CD14-positive monocyte (primary cell): Measurements from ENCODE around the gene RPRML. TPM values are rescaled to one million over a fixed set of nuclear protein-coding genes. Genes with fewer than 3 reads are reported as not detected.

Experiments used
- DNase-seq, 3 donors: peaks; one replicate each; pipeline ENCODE4 v3.0.0-alpha.2; 2011 to 2022
- H2AFZ ChIP-seq: 2 replicates; pipeline ENCODE4 v1.6.0; 2012; ENCODE audit warnings: mild to moderate bottlenecking, low read depth, low read length, inconsistent platforms; ENCODE audit not compliant: insufficient read depth, poor library complexity, severe bottlenecking
- H3K27ac ChIP-seq, 2 donors: 1 replicate in 1 of 2; 2 replicates in 1 of 2; pipeline ENCODE4 v1.5.1; 2012 to 2013; ENCODE audit warnings: low read length in 2 of 2, control low read depth in 1 of 2, inconsistent platforms in 1 of 2, low read depth in 1 of 2, mild to moderate bottlenecking in 1 of 2
- H3K27me3 ChIP-seq, 2 donors: one replicate each; pipeline versions ENCODE4 v1.6.0 to v1.6.1; 2011 to 2013; ENCODE audit warnings: low read length in 2 of 2; ENCODE audit not compliant: control insufficient read depth in 2 of 2, insufficient read depth in 2 of 2
- H3K36me3 ChIP-seq, 2 donors: replicated peaks in 1 of 2; 1 replicate in 1 of 2; 2 replicates in 1 of 2; pipeline versions ENCODE4 v1.5.1 to v1.6.1; 2012 to 2013; ENCODE audit warnings: low read length in 2 of 2, control low read depth in 1 of 2, inconsistent platforms in 1 of 2, mild to moderate bottlenecking in 1 of 2; ENCODE audit not compliant: insufficient read depth in 2 of 2, control insufficient read depth in 1 of 2
- H3K4me1 ChIP-seq, 2 donors: 1 replicate in 1 of 2; 2 replicates in 1 of 2; pipeline versions ENCODE4 v1.5.1 to v1.6.1; 2012 to 2013; ENCODE audit warnings: low read length in 2 of 2, control low read depth in 1 of 2, inconsistent platforms in 1 of 2, mild to moderate bottlenecking in 1 of 2, moderate library complexity in 1 of 2; ENCODE audit not compliant: insufficient read depth in 2 of 2, control insufficient read depth in 1 of 2
- H3K4me2 ChIP-seq: replicated peaks from 2 replicates; pipeline ENCODE3; 2012; ENCODE audit warnings: low read length, moderate library complexity, mild to moderate bottlenecking; ENCODE audit not compliant: poor library complexity, severe bottlenecking; ENCODE audit errors: extremely low read depth
- H3K4me3 ChIP-seq, 3 experiments: fragments of 200-600 bp in 1 of 3; sonication (generic) in 1 of 3; replicated peaks in 1 of 3; 1 replicate in 2 of 3; 2 replicates in 1 of 3; pipeline ENCODE4 v1.5.1; 2011 to 2013; ENCODE audit warnings: low read length in 3 of 3, mild to moderate bottlenecking in 3 of 3, control low read depth in 2 of 3, low read depth in 2 of 3, inconsistent platforms in 1 of 3, moderate library complexity in 1 of 3
- H3K79me2 ChIP-seq: 2 replicates; pipeline ENCODE4 v1.6.0; 2012; ENCODE audit warnings: mild to moderate bottlenecking, control low read depth, inconsistent platforms, low read length, moderate library complexity; ENCODE audit not compliant: insufficient read depth
- H3K9ac ChIP-seq: 2 replicates; pipeline ENCODE4 v1.6.0; 2017; ENCODE audit warnings: low read length, mild to moderate bottlenecking; ENCODE audit not compliant: insufficient read depth, poor library complexity, severe bottlenecking
- H3K9me3 ChIP-seq, 2 donors: replicated peaks in 1 of 2; 1 replicate in 1 of 2; 2 replicates in 1 of 2; pipeline versions ENCODE4 v1.5.1 to v1.6.1; 2012 to 2013; ENCODE audit warnings: low read length in 2 of 2, control low read depth in 1 of 2; ENCODE audit not compliant: control insufficient read depth in 1 of 2, insufficient read depth in 1 of 2
- H4K20me1 ChIP-seq: 2 replicates; pipeline ENCODE4 v1.6.0; 2012; ENCODE audit warnings: mild to moderate bottlenecking, low read length, control low read depth, moderate library complexity; ENCODE audit not compliant: insufficient read depth
- H3K27ac Mint-ChIP-seq, 7 donors: one replicate each; pipeline ENCODE4 v1.8.0; 2020; ENCODE audit warnings: mild to moderate bottlenecking in 7 of 7, mixed read lengths in 7 of 7, moderate library complexity in 6 of 7, inconsistent platforms in 2 of 7
- H3K27me3 Mint-ChIP-seq, 3 donors: one replicate each; pipeline ENCODE4 v1.8.0; 2021 to 2022; ENCODE audit warnings: low read depth in 3 of 3, mild to moderate bottlenecking in 3 of 3, mixed read lengths in 3 of 3, moderate library complexity in 3 of 3, inconsistent platforms in 1 of 3
- H3K36me3 Mint-ChIP-seq, 2 donors: one replicate each; pipeline ENCODE4 v1.8.0; 2020; ENCODE audit warnings: mixed read lengths in 2 of 2, inconsistent platforms in 1 of 2, mild to moderate bottlenecking in 1 of 2
- H3K4me1 Mint-ChIP-seq: one replicate; pipeline ENCODE4 v1.8.0; 2020; ENCODE audit warnings: mild to moderate bottlenecking, mixed read lengths
- H3K4me3 Mint-ChIP-seq, 2 donors: one replicate each; pipeline ENCODE4 v1.8.0; 2020; ENCODE audit warnings: mild to moderate bottlenecking in 2 of 2, mixed read lengths in 2 of 2, moderate library complexity in 1 of 2
- H3K9me3 Mint-ChIP-seq, 7 donors: one replicate each; pipeline ENCODE4 v1.8.0; 2020 to 2022; ENCODE audit warnings: mixed read lengths in 7 of 7, mild to moderate bottlenecking in 6 of 7, moderate library complexity in 6 of 7, inconsistent platforms in 2 of 7
- WGBS: methylation state at CpG from one replicate; pipeline ENCODE4 v1.1.5; 2013; ENCODE audit warnings: missing lambda C conversion rate; ENCODE audit not compliant: insufficient coverage; 5-methylcytosine and 5-hydroxymethylcytosine counted together
- intact Hi-C, 2 donors: fragments of 100-400 bp; cut with micrococcal nuclease; formaldehyde crosslinking; loops; one replicate each; pipeline versions ENCODE4 v1.15.0 to v1.15.1; 2023
- polyA plus RNA-seq, 3 donors: library from polyadenylated mRNA; depleted of rRNA in 1 of 3; unstranded in 2 of 3; stranded (reverse) in 1 of 3; fragments of 300-500 nt in 2 of 3; fragments of >200 nt in 1 of 3; fragmentation: Illumina TruSeq in 2 of 3; gene quantifications; 1 replicate in 2 of 3; 2 replicates in 1 of 3; pipeline ENCODE4 v1.2.3, GENCODE V29; 2012 to 2021
- TF ChIP-seq, protein P1 (sequence below): fragments of 200-600 bp; IDR thresholded peaks from one replicate; pipeline ENCODE4 v1.8.0; 2022; ENCODE audit warnings: antibody characterized with exemption, mild to moderate bottlenecking

RPRML gene
- polyA plus RNA-seq, 3 donors: not detected

DNA sequence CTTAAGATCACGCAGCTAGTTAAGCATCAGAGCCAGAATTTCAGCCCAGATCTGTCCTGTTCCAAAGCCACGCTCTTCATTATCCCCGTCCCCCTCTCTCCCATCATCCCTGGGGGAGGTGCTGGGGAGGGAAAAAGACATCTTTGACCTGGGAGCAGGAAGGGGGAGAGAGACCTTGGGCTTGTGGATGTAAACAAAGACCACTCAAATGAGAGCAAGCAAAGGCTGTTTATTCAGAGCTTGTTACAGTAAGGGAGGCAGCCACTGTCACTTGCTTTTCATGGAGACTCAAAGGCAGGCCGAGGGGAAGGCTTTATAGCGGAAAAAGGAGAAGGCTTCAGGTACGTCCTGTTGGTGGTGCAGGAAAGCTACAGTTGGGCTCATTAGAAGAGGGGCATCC lies 3.5 kb upstream of the RPRML start:
- Histone ChIP-seq H3K79me2 (no peaks in the 10 kb centered on the region), H3K9me3 (peaks cover 0 to 5% of the 10 kb centered on the region in 2 donors), H3K9ac (no peak overlapping the region), H3K36me3 (no peaks in the 10 kb centered on the region), H3K4me3 (no peak overlapping the region), H3K27ac (no peak overlapping the region), H3K4me2 (no peak overlapping the region), H4K20me1 (no peaks in the 10 kb centered on the region), H3K27me3 (peaks cover 20 to 38% of the 10 kb centered on the region in 2 donors), H2AFZ (no peak overlapping the region), H3K4me1 (peaks cover 0 to 14% of the 10 kb centered on the region in 2 donors)
- intact Hi-C loops: no loop called here
- Mint-ChIP-seq H3K27ac (no peak overlapping the region), H3K9me3 (peaks cover 0 to 7% (median 3%) of the 10 kb centered on the region in 7 donors), H3K4me1 (peaks cover 10% of the 10 kb centered on the region), H3K36me3 (peaks cover 0 to 3% of the 10 kb centered on the region in 2 donors), H3K4me3 (peak overlapping the region in 1 of 2 donors; percentile 35), H3K27me3 (peaks cover 34 to 49% (median 45%) of the 10 kb centered on the region in 3 donors)
- 79% methylated on average over 3 of the region's 6 CpGs for WGBS
- no peak for DNase-seq
- TF ChIP-seq, protein P1, sequence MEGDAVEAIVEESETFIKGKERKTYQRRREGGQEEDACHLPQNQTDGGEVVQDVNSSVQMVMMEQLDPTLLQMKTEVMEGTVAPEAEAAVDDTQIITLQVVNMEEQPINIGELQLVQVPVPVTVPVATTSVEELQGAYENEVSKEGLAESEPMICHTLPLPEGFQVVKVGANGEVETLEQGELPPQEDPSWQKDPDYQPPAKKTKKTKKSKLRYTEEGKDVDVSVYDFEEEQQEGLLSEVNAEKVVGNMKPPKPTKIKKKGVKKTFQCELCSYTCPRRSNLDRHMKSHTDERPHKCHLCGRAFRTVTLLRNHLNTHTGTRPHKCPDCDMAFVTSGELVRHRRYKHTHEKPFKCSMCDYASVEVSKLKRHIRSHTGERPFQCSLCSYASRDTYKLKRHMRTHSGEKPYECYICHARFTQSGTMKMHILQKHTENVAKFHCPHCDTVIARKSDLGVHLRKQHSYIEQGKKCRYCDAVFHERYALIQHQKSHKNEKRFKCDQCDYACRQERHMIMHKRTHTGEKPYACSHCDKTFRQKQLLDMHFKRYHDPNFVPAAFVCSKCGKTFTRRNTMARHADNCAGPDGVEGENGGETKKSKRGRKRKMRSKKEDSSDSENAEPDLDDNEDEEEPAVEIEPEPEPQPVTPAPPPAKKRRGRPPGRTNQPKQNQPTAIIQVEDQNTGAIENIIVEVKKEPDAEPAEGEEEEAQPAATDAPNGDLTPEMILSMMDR: no peak

DNA sequence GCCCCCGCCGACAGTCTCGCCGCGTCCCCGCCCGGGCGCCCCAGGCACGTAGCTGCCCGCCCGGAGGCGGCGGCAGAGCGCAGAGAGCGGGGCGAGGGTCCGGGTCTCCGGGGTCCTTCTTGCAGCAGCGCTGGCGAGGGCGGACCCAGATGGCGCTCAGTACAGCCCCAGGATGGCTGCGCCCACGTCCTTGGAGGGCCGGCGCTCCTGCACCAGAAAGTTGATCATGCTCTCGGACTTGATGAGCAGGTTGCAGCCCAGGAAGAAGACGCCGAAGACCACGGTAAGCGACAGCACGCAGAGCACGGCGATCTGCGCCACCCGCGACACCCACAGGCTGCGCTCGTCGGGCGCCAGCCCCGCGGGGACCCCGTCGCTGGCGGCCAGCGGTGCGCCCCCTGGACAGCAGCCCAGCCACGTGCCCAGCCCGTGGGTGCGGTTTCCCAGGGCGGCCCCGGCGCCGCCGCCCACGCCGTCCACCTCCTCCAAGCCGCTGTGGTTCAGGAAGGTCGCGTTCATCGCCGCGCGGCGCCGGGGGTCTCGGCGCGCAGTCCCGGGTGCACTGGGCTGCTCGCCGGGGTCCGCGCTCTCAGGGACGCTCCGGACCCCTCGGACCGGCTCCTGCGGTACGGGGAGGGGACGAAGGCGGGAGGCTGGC lies 435 bp downstream of the RPRML start:
- H3K9me3 Mint-ChIP-seq: peaks cover 0 to 9% (median 3%) of the 10 kb centered on the region in 7 donors
- H3K36me3 Mint-ChIP-seq: peaks cover 0 to 3% of the 10 kb centered on the region in 2 donors
- intact Hi-C loops: no loop called here
- TF ChIP-seq, protein P1: no peak
- H3K4me1 Mint-ChIP-seq: peaks cover 10% of the 10 kb centered on the region
- peaks cover 47 to 71% (median 63%) of the 10 kb centered on the region in 3 donors for H3K27me3 Mint-ChIP-seq
- Histone ChIP-seq H3K27me3 (peaks cover 20 to 52% of the 10 kb centered on the region in 2 donors), H3K4me2 (peak overlapping the region; percentile 63), H4K20me1 (no peaks in the 10 kb centered on the region), H3K36me3 (no peaks in the 10 kb centered on the region), H3K27ac (no peak overlapping the region), H3K4me3 (peak overlapping the region in 1 of 3 experiments; percentile 48), H3K79me2 (no peaks in the 10 kb centered on the region), H3K4me1 (peaks cover 0 to 14% of the 10 kb centered on the region in 2 donors), H2AFZ (no peak overlapping the region), H3K9me3 (peaks cover 0 to 5% of the 10 kb centered on the region in 2 donors), H3K9ac (no peak overlapping the region)
- no peak for DNase-seq
- H3K4me3 Mint-ChIP-seq: peak overlapping the region; percentile 37 to 87
- 1% methylated on average over 83 of the region's 83 CpGs for WGBS
- H3K27ac Mint-ChIP-seq: no peak overlapping the region
